Loucy (cell line): ENCODE results near the gene PLEKHO2.

Experiments
- H2AFZ ChIP-seq: fragments of 200-600 bp; sonication (generic); 2 replicates; pipeline ENCODE4 v1.6.0; 2016; ENCODE audit warnings: antibody characterized with exemption, mild to moderate bottlenecking, low read length, moderate library complexity
- H3F3A ChIP-seq: fragments of 200-600 bp; 2 replicates; pipeline ENCODE4 v1.6.0; 2016; ENCODE audit warnings: antibody characterized with exemption, low read depth, mild to moderate bottlenecking
- H3K27me3 ChIP-seq: fragments of 200-600 bp; sonication (generic); 2 replicates; pipeline ENCODE4 v1.6.1; 2014; ENCODE audit warnings: low read length, mild to moderate bottlenecking; ENCODE audit not compliant: insufficient read depth, poor library complexity, severe bottlenecking
- H3K36me3 ChIP-seq: fragments of 200-600 bp; sonication (generic); 2 replicates; pipeline ENCODE4 v1.6.1; 2016; ENCODE audit warnings: low read length; ENCODE audit not compliant: insufficient read depth
- H3K4me1 ChIP-seq: fragments of 200-600 bp; sonication (generic); 2 replicates; pipeline ENCODE4 v1.5.1; 2014; ENCODE audit warnings: low read length, mild to moderate bottlenecking; ENCODE audit not compliant: insufficient read depth, poor library complexity, severe bottlenecking
- H3K4me2 ChIP-seq: fragments of 200-600 bp; sonication (generic); 2 replicates; pipeline ENCODE4 v1.6.0; 2014; ENCODE audit warnings: antibody characterized with exemption, low read length, low read depth, mild to moderate bottlenecking; ENCODE audit not compliant: poor library complexity, severe bottlenecking
- H3K4me3 ChIP-seq: fragments of 200-600 bp; sonication (generic); 2 replicates; pipeline ENCODE4 v1.5.1; 2014; ENCODE audit warnings: low read length, mild to moderate bottlenecking, mixed read lengths; ENCODE audit not compliant: poor library complexity, severe bottlenecking
- H3K79me2 ChIP-seq: fragments of 200-600 bp; sonication (generic); 2 replicates; pipeline ENCODE4 v1.6.1; 2014; ENCODE audit warnings: low read length; ENCODE audit not compliant: insufficient read depth
- H3K9ac ChIP-seq: fragments of 200-600 bp; sonication (generic); 2 replicates; pipeline ENCODE4 v1.6.0; 2014; ENCODE audit warnings: mild to moderate bottlenecking, low read depth, low read length, moderate library complexity; ENCODE audit not compliant: poor library complexity, severe bottlenecking
- H3K9me2 ChIP-seq: fragments of 200-600 bp; sonication (generic); replicated peaks from 2 replicates; pipeline ENCODE4 v1.6.1; 2016; ENCODE audit warnings: low read depth, low read length, mixed read lengths
- H3K9me3 ChIP-seq: fragments of 200-600 bp; sonication (generic); 2 replicates; pipeline ENCODE4 v1.6.1; 2014; ENCODE audit warnings: mild to moderate bottlenecking, antibody characterized with exemption, low read length, low read depth; ENCODE audit not compliant: insufficient read depth
- H4K20me1 ChIP-seq: fragments of 200-600 bp; sonication (generic); 2 replicates; pipeline ENCODE4 v1.6.0; 2014; ENCODE audit warnings: antibody characterized with exemption, low read length, mild to moderate bottlenecking; ENCODE audit not compliant: insufficient read depth, poor library complexity, severe bottlenecking
- CTCF ChIP-seq: fragments of 200-600 bp; sonication (generic); conservative IDR thresholded peaks from 2 replicates; pipeline ENCODE4 v1.5.1; 2014; ENCODE audit warnings: mild to moderate bottlenecking, antibody characterized with exemption, low read length
- EZH2phosphoT487 ChIP-seq: fragments of 200-600 bp; IDR thresholded peaks from 2 replicates; pipeline ENCODE4 v1.6.1; 2018; ENCODE audit warnings: antibody characterized with exemption, mild to moderate bottlenecking, moderate library complexity, borderline replicate concordance

Gene PLEKHO2

GRCh38 chr15:64896371-64897069 lies 54.8 kb downstream of the PLEKHO2 start:
- H3K4me1 ChIP-seq, result peaks cover 57% of the 10 kb centered on the region
- peak overlapping the region; percentile 86 for H3K4me3 ChIP-seq
- H3K4me2 ChIP-seq, result peak overlapping the region; percentile 100
- no peaks in the 10 kb centered on the region for H3K9me2 ChIP-seq
- no peaks in the 10 kb centered on the region for H3K9me3 ChIP-seq
- H3K36me3 ChIP-seq, result no peaks in the 10 kb centered on the region
- no peak for TF ChIP-seq CTCF
- TF ChIP-seq EZH2phosphoT487, result no peak
- no peaks in the 10 kb centered on the region for H3K79me2 ChIP-seq
- H2AFZ ChIP-seq, result no peak overlapping the region
- peak overlapping the region; percentile 93 for H3K9ac ChIP-seq
- H3F3A ChIP-seq, result peaks cover 21% of the 10 kb centered on the region; the same call in 1 of the 2 replicates
- no peaks in the 10 kb centered on the region for H3K27me3 ChIP-seq
- no peaks in the 10 kb centered on the region for H4K20me1 ChIP-seq

DNA sequence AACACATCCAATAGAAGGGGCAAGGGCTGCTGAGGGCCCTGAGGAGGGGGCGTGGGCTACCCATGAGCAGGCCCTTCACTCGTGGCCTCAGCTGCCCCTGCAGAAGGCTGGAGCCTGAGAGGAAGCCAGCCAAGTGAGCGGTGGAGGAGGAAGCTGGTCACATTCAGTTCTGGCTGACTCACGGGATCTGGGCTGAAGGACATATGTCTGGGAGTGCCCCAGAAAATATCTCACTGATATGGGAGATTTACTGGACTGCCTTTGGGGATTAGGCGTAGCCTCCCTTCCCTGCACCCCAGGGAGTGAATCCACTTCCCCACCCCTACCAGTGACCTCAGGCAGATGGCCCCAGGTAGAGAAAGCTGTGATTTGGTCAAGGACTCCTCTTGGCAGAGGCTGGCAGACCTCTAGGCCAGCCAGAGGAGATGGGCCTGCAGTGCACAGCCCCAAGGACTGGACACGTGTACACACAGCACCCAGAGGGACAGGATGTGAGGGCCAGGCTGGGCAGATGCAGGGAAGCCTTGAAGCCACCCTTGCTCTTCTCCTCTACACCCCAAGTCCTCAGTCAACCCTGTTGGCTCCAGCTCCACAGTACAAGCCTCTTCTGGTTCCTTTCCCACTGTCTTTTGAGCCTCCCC lies 55.8 kb downstream of the PLEKHO2 start:
- H3K4me1 ChIP-seq, result peaks cover 51% of the 10 kb centered on the region
- TF ChIP-seq EZH2phosphoT487 (no peak), CTCF (no peak)
- H3K79me2 ChIP-seq, result no peaks in the 10 kb centered on the region
- H3F3A ChIP-seq, result peaks cover 21% of the 10 kb centered on the region; the same call in 1 of the 2 replicates
- H4K20me1 ChIP-seq, result no peaks in the 10 kb centered on the region
- H3K9me2 ChIP-seq, result no peaks in the 10 kb centered on the region
- H3K9ac ChIP-seq, result peak overlapping the region; percentile 93
- no peaks in the 10 kb centered on the region for H3K36me3 ChIP-seq
- no peaks in the 10 kb centered on the region for H3K9me3 ChIP-seq
- no peaks in the 10 kb centered on the region for H3K27me3 ChIP-seq
- H2AFZ ChIP-seq, result no peak overlapping the region
- no peak overlapping the region for H3K4me3 ChIP-seq
- H3K4me2 ChIP-seq, result no peak overlapping the region

GRCh38 chr15:64898406-64898805 lies 56.7 kb downstream of the PLEKHO2 start:
- Histone ChIP-seq H3K9me3 (no peaks in the 10 kb centered on the region), H3K36me3 (no peaks in the 10 kb centered on the region), H4K20me1 (no peaks in the 10 kb centered on the region), H3K9me2 (no peaks in the 10 kb centered on the region), H3K27me3 (no peaks in the 10 kb centered on the region), H3K4me3 (no peak overlapping the region), H3K4me2 (no peak overlapping the region), H3K4me1 (peaks cover 47% of the 10 kb centered on the region), H3K9ac (no peak overlapping the region), H3F3A (peaks cover 14% of the 10 kb centered on the region; the same call in 1 of the 2 replicates), H3K79me2 (no peaks in the 10 kb centered on the region), H2AFZ (no peak overlapping the region)
- TF ChIP-seq CTCF, result no peak
- no peak for TF ChIP-seq EZH2phosphoT487
